NCI-H146 (cell line): Measurements from ENCODE around the gene NDUFAF2.

ENCODE experiments used
- DNase-seq: peaks from one replicate; lab custom pipeline; 2025; lab: John Stamatoyannopoulos, UW

NDUFAF2 gene

GRCh38 chr5:61123145-61123544 is 178.1 kb downstream of the NDUFAF2 start:
- DNase-seq = peak; percentile 39

DNA sequence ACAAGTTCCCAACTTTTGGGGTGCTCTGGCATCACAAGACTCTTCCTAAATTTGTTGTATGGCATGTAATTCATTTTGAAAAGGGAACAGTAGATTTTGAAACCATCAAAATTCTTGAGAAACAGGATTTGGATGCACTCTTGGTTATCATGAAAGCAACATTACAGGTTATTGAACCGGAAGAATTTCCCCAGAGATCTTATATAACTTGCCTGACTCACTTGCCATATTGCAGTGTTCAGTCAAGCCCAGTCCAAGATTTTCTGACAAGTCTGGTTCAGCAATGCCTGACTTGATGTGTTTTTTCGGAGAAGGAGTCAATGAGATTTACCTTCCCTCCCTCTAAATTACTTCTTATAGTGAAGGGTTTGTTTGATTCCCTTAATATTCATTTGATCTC is 185.3 kb downstream of the NDUFAF2 start:
- DNase-seq = no peak

GRCh38 chr5:61132559-61132958 is 187.6 kb downstream of the NDUFAF2 start:
- DNase-seq = no peak

GRCh38 chr5:61137835-61138234 is 192.8 kb downstream of the NDUFAF2 start:
- DNase-seq = no peak

- no peak for DNase-seq
These were observed 194.3 kb downstream of the NDUFAF2 start for GRCh38 chr5:61139094-61139873.

GRCh38 chr5:61139931-61140330 is 194.9 kb downstream of the NDUFAF2 start:
- DNase-seq = no peak

GRCh38 chr5:61141801-61142200 is 196.8 kb downstream of the NDUFAF2 start:
- no peak for DNase-seq

DNA sequence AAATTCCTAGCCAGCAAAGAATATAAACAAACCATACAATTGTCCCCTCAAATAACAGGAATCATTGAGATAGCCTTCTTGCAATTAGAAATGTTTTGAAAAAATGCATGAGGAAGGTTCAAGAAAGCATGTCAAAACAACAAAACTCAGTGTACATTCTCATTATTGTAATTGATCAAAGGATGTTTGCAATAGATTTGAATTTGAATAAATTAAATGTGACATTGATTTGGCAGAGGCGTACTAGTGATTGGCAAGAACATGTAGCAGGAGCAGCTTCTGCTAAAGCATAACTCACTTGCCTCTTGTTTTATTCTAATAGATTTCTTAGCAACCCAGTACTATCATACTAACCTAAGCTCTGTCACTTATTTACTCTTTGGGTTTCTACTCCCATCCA is 197.4 kb downstream of the NDUFAF2 start:
- no peak for DNase-seq

- DNase-seq = no peak
These were observed 197.8 kb downstream of the NDUFAF2 start for GRCh38 chr5:61142811-61143210.

- DNase-seq = no peak
These were observed 203.5 kb downstream of the NDUFAF2 start for GRCh38 chr5:61148515-61148914.

- no peak for DNase-seq
These were observed 206.9 kb downstream of the NDUFAF2 start for GRCh38 chr5:61151893-61152292.

DNA sequence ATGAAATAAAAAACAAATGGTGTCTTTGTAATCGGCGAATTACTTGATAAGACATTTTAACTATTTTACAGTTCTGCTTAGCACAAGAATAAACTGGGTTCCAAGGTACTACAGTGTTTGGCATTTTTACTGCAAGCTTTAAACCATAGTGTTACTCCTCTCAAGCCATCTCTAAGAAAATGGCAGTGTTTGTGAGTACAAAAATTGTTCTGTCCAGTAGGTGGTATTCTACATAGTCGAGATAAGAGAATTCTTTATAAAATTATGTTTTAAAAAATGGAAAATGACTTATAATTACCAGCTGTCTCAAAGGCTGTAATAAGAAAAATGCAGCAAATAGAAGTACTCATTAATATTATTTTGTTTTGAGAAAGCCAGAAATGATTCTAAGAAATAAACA is 214.1 kb downstream of the NDUFAF2 start:
- no peak for DNase-seq

- DNase-seq = no peak
These were observed 214.8 kb downstream of the NDUFAF2 start for GRCh38 chr5:61159836-61160235.

DNA sequence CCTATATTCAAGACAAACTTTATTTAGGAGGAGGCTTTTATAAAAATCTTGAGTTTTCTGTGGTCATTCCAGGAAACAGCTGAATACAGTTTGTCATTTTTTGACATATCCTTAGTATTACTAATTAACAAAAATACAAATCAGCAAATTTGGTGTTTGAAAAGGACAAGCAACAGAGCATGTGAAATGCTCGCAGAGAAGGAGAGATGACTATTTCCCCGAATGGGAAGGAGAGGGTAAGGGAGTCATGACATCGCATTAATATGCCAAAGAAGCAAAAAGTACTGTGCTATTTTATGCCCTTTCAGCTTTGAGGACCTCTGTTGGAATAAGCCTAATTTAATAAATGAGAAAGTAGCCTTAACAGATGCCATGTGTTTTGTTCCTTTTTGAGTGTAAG is 215.5 kb downstream of the NDUFAF2 start:
- DNase-seq = no peak

DNA sequence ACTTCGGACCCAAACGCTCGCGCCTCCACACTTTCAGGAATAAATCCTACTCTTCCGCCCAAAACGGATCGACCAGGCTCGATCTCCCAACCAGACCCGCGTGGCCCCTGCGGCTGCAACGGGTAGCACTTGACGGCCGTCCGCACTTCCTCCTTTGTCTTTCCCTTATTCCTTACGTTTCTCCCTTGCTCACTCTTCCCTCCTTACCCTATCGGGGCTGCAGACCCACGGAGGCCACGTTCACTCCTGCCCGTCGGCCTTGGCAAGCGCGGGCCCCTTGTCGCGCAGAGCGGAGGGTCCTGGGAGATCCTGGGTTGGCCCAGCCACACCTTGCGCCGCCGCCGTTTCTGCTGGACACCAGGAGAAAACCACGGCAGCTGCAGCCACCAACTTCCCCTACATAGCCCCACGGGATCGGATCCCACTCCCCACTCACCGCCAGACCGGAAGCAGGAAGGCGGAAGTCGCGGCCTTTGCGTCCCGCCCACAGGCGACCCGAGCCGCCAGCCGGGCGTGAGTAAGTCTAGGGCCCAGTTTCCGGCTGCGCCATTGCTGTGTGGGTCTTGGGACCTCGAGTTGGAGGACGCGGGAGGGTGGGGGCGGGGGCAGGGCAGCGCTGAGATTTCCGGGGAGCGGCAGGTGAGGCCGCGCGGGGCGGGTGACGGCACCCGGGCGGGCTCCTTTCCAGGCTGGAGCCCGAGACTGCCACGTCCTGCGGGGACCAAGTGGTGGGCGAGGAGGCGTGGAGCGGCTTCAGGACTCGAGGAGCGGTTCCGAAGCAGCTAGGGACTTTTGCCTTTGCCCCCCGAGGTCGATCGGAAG is 217.2 kb downstream of the NDUFAF2 start, which contains the start of gene SMIM15:
Gene SMIM15 (minus strand): TSS at position 459 of the 822 bp plus-strand sequence. CDS start 2,297 bp downstream, outside the sequence.
- peak; percentile 94 for DNase-seq

DNA sequence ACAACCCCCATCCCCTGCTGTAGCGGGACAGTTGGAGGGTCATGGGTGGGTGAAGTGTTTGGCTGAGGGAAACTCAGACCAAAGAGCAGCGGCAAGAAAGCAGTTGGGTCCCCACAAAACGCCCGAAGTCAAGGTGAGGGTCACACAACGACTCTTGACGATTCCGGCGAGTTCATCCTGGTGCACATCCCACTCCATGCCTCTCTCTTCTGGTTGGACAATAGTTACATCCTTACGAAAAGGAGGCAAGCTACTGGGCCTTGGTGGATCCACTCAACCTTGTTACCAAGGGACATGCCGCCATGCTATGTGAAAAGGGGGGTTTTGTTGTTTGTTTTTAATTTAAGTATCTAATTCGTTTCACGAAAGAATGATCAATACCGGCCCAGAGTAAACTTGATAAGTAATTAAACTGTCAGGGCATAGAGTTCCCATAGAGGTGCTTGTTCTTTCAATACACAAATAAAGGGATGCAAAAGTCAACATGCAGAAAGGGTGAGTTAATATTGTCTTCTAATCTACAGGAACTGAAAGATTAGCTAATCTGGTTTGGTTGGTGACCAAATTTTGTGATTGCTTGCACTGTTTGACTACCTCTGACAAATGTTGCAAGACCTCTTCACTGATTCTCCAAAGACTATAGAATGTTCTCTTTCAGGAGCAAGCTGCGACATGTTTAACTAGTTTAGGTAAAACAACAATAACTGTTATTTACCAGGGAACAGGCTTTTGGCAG is 218.0 kb downstream of the NDUFAF2 start:
- DNase-seq = peak; percentile 65

DNA sequence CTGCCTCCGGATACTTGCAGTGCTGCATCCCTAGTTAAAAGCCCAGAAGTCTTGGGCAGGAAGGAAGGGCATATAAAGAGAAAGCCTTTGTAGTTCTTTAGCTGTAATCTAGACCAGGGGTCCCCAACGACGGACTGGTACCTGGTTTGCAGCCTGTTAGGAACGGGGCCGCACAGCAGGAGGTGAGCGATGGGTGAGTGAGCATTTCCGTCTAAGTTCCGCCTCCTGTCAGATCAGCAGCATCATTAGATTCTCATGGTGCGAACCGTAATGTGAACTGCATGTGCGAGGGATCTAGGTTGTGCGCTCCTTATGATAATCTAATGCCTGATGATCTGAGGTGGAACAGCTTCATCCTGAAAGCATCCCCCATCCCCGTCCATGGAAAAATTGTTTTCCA is 218.9 kb downstream of the NDUFAF2 start:
- DNase-seq = no peak

DNA sequence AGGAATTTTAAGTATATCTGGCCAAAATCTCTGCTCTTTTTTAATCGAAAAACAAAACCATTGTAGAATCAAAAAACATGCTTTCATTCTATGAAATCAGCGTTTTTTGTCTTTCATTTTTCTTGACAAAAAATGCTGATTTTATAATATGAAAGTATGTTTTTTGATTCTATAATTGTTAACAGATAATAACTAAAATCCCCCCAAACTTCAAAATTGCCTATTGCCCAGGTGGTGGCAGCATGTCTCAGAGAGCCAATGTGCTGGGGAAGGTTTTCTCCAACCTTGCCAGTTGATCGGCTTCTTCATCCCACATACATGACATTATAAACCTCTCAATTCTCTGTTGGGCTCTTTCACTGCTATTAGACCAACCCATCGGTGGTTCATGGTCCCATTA is 222.4 kb downstream of the NDUFAF2 start:
- DNase-seq = peak; percentile 12

GRCh38 chr5:61168951-61169350 is 223.9 kb downstream of the NDUFAF2 start:
- DNase-seq = no peak

- DNase-seq = no peak
These were observed 226.5 kb downstream of the NDUFAF2 start for GRCh38 chr5:61171479-61171878.

GRCh38 chr5:61176631-61177030 is 231.6 kb downstream of the NDUFAF2 start:
- DNase-seq = no peak

DNA sequence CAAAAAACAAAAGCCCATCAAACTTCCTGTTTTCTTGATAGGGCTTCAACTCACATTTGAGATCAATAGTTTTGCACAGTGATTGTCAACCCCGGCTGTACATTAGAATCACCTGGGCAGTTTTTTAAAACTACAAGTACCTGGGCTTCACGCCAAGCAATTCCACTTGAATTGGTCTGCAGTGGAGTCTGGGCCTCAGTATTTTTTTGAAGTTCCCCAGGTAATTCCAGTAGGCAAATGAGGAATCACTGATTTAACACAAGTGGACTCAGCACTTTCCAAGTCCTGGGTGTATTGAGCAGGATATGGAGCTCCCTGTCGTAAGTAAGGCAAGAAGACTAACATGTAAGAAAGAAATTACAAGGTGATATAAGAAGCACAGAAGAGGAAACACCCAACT is 232.1 kb downstream of the NDUFAF2 start:
- no peak for DNase-seq
